Parathyroid adenoma (tissue), 2 donors: ENCODE measurements around the gene HS6ST3.

Source experiments
- H2AFZ ChIP-seq: fragments of 300-600 bp; sonication (generic); one replicate; pipeline ENCODE4 v1.7.0; 2017; ENCODE audit warnings: antibody characterized with exemption, mild to moderate bottlenecking
- H3K27ac ChIP-seq: fragments of 300-600 bp; sonication (generic); one replicate; pipeline ENCODE4 v1.7.0; 2017
- H3K27me3 ChIP-seq: fragments of 300-600 bp; sonication (generic); one replicate; pipeline ENCODE4 v1.7.0; 2017; ENCODE audit warnings: low read length; ENCODE audit not compliant: control insufficient read depth, insufficient read depth
- H3K36me3 ChIP-seq: fragments of 300-600 bp; sonication (generic); one replicate; pipeline ENCODE4 v1.7.0; 2017; ENCODE audit warnings: low read length; ENCODE audit not compliant: control insufficient read depth, insufficient read depth
- H3K4me1 ChIP-seq: fragments of 300-600 bp; sonication (generic); one replicate; pipeline ENCODE4 v1.7.0; 2017; ENCODE audit warnings: control low read depth
- H3K4me2 ChIP-seq: fragments of 300-600 bp; sonication (generic); one replicate; pipeline ENCODE4 v1.7.0; 2017; ENCODE audit warnings: low read length
- H3K4me3 ChIP-seq: fragments of 300-600 bp; sonication (generic); one replicate; pipeline ENCODE4 v1.7.0; 2017; ENCODE audit warnings: low read depth, low read length
- H3K79me2 ChIP-seq: fragments of 300-600 bp; sonication (generic); one replicate; pipeline ENCODE4 v1.7.0; 2017; ENCODE audit warnings: control low read depth
- H3K9ac ChIP-seq: fragments of 300-600 bp; sonication (generic); one replicate; pipeline ENCODE4 v1.7.0; 2017; ENCODE audit warnings: mild to moderate bottlenecking
- H3K9me3 ChIP-seq: fragments of 300-600 bp; sonication (generic); one replicate; pipeline ENCODE4 v1.7.0; 2017; ENCODE audit warnings: low read length; ENCODE audit not compliant: control insufficient read depth
- CTCF ChIP-seq: fragments of 300-600 bp; sonication (generic); IDR thresholded peaks from one replicate; pipeline ENCODE4 v1.7.0; 2017; ENCODE audit warnings: antibody characterized with exemption, mild to moderate bottlenecking
- donor health status: primary hyperparathyroidism.

The HS6ST3 gene

GRCh38 chr13:96248996-96249395 is 159.1 kb downstream of the HS6ST3 start:
- no peaks in the 10 kb centered on the region for H3K79me2 ChIP-seq
- H3K4me2 ChIP-seq: no peak overlapping the region
- H3K27ac ChIP-seq: no peak overlapping the region
- no peaks in the 10 kb centered on the region for H3K27me3 ChIP-seq
- no peak overlapping the region for H3K4me3 ChIP-seq
- no peak overlapping the region for H2AFZ ChIP-seq
- no peaks in the 10 kb centered on the region for H3K4me1 ChIP-seq
- H3K9ac ChIP-seq: no peak overlapping the region
- no peak for TF ChIP-seq CTCF
- H3K36me3 ChIP-seq: no peaks in the 10 kb centered on the region
- H3K9me3 ChIP-seq: no peaks in the 10 kb centered on the region

GRCh38 chr13:96252903-96253302 is 163.0 kb downstream of the HS6ST3 start:
- H3K4me1 ChIP-seq: no peaks in the 10 kb centered on the region
- H3K4me3 ChIP-seq: no peak overlapping the region
- H3K27ac ChIP-seq: no peak overlapping the region
- no peaks in the 10 kb centered on the region for H3K79me2 ChIP-seq
- no peaks in the 10 kb centered on the region for H3K9me3 ChIP-seq
- H2AFZ ChIP-seq: no peak overlapping the region
- no peaks in the 10 kb centered on the region for H3K36me3 ChIP-seq
- no peak overlapping the region for H3K9ac ChIP-seq
- H3K27me3 ChIP-seq: no peaks in the 10 kb centered on the region
- H3K4me2 ChIP-seq: no peak overlapping the region
- no peak for TF ChIP-seq CTCF

- no peak overlapping the region for H3K4me3 ChIP-seq
- no peak overlapping the region for H3K4me2 ChIP-seq
- TF ChIP-seq CTCF: no peak
Observed at GRCh38 chr13:96273196-96273595, 183.3 kb downstream of the HS6ST3 start.

GRCh38 chr13:96274046-96274445 is 184.1 kb downstream of the HS6ST3 start:
- H3K27me3 ChIP-seq: no peaks in the 10 kb centered on the region
- no peaks in the 10 kb centered on the region for H3K4me1 ChIP-seq
- H3K27ac ChIP-seq: no peak overlapping the region
- no peak overlapping the region for H3K4me2 ChIP-seq
- no peaks in the 10 kb centered on the region for H3K9me3 ChIP-seq
- TF ChIP-seq CTCF: no peak
- no peaks in the 10 kb centered on the region for H3K36me3 ChIP-seq
- no peak overlapping the region for H3K4me3 ChIP-seq
- no peak overlapping the region for H2AFZ ChIP-seq
- no peaks in the 10 kb centered on the region for H3K79me2 ChIP-seq
- no peak overlapping the region for H3K9ac ChIP-seq

More at GRCh38 chr13:96273196-96273595, 183.3 kb downstream of the HS6ST3 start:
- Histone ChIP-seq H3K27ac (no peak overlapping the region), H3K4me1 (no peaks in the 10 kb centered on the region), H3K9ac (no peak overlapping the region), H3K9me3 (no peaks in the 10 kb centered on the region), H3K27me3 (no peaks in the 10 kb centered on the region), H3K36me3 (no peaks in the 10 kb centered on the region), H2AFZ (no peak overlapping the region), H3K79me2 (no peaks in the 10 kb centered on the region)

GRCh38 chr13:96279904-96280303 is 190.0 kb downstream of the HS6ST3 start:
- H2AFZ ChIP-seq: no peak overlapping the region
- no peaks in the 10 kb centered on the region for H3K79me2 ChIP-seq
- no peaks in the 10 kb centered on the region for H3K27me3 ChIP-seq
- H3K27ac ChIP-seq: no peak overlapping the region
- no peaks in the 10 kb centered on the region for H3K36me3 ChIP-seq
- no peak for TF ChIP-seq CTCF
- H3K4me3 ChIP-seq: no peak overlapping the region
- no peaks in the 10 kb centered on the region for H3K9me3 ChIP-seq
- no peaks in the 10 kb centered on the region for H3K4me1 ChIP-seq
- no peak overlapping the region for H3K9ac ChIP-seq
- H3K4me2 ChIP-seq: no peak overlapping the region
